Bronchial epithelial cell (primary cell): ENCODE results near the gene ADAMTSL3. TPM values are rescaled to one million over a fixed set of nuclear protein-coding genes. Genes with fewer than 3 reads are reported as not detected.

ENCODE experiments used
- DNase-seq: peaks from one replicate; pipeline ENCODE4 v3.0.0-alpha.2; 2010; ENCODE audit warnings: low read depth
- FAIRE-seq: peaks from 2 replicates; lab custom pipeline; 2011; peaks lifted over from hg19 to GRCh38; lab: Jason Lieb, UNC
- H3K27me3 ChIP-seq: 2 replicates; pipeline ENCODE4 v1.5.1; 2011; ENCODE audit warnings: low read length; ENCODE audit not compliant: control insufficient read depth, insufficient read depth
- H3K36me3 ChIP-seq: 2 replicates; pipeline ENCODE4 v1.5.1; 2011; ENCODE audit warnings: low read length; ENCODE audit not compliant: control insufficient read depth, insufficient read depth
- H3K4me3 ChIP-seq: 2 replicates; pipeline ENCODE4 v1.5.1; 2011; ENCODE audit warnings: mild to moderate bottlenecking, low read depth, low read length, control low read depth
- total RNA-seq: library from RNA; depleted of rRNA; stranded (reverse); fragments of >200 nt; gene quantifications from 2 replicates; pipeline ENCODE4 v1.2.1, GENCODE V29; 2014
- TF ChIP-seq, protein P1 (sequence below): IDR thresholded peaks from 2 replicates; pipeline ENCODE4 v1.5.1; 2011; ENCODE audit warnings: mild to moderate bottlenecking, moderate library complexity, low read length, control low read depth, inconsistent platforms; ENCODE audit not compliant: insufficient read depth, severe bottlenecking

ADAMTSL3 gene
- total RNA-seq, 1 donor from 2014 or later, result 0.79 TPM

DNA sequence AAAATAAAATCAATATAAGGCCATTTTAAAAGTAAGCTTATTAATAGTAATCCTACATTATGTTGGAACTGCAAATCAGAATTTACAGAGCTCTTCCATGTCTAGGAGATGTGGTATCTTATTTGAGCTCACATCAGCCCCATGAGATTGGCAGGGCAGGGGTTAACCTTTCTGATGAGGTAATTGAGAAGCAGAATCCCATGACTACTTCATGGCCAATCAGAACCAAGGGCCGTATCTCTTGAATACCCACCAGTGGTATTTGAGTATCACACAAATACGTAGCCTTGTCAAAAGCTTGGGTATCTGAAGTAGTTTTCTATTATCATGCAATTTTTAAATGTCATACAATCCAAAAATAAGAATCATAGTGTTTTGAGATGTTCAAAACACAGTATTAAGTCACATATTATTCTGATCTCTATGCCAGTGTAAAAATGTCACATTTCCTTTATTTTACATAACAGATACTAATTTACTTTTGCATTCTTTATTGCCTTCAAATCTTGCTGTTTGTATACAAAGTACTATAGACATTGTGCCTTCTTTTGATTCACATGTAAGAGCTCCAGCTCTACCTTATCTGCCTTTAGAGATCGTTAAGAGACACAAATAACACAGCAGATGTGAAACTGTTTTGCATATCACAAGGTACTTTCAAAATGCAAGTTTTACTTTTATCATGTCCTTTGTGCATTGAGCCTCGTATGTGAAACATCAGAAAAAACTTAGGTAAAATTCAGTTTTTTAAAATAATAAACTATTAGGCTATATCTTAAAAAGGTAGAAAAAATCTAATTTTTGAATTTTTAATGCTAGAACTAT is 329.9 kb downstream of the ADAMTSL3 start:
- FAIRE-seq, result no peak
- Histone ChIP-seq H3K4me3 (no peak overlapping the region), H3K27me3 (no peaks in the 10 kb centered on the region), H3K36me3 (no peaks in the 10 kb centered on the region)
- DNase-seq, result no peak
- TF ChIP-seq, protein P1, sequence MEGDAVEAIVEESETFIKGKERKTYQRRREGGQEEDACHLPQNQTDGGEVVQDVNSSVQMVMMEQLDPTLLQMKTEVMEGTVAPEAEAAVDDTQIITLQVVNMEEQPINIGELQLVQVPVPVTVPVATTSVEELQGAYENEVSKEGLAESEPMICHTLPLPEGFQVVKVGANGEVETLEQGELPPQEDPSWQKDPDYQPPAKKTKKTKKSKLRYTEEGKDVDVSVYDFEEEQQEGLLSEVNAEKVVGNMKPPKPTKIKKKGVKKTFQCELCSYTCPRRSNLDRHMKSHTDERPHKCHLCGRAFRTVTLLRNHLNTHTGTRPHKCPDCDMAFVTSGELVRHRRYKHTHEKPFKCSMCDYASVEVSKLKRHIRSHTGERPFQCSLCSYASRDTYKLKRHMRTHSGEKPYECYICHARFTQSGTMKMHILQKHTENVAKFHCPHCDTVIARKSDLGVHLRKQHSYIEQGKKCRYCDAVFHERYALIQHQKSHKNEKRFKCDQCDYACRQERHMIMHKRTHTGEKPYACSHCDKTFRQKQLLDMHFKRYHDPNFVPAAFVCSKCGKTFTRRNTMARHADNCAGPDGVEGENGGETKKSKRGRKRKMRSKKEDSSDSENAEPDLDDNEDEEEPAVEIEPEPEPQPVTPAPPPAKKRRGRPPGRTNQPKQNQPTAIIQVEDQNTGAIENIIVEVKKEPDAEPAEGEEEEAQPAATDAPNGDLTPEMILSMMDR, result no peak

DNA sequence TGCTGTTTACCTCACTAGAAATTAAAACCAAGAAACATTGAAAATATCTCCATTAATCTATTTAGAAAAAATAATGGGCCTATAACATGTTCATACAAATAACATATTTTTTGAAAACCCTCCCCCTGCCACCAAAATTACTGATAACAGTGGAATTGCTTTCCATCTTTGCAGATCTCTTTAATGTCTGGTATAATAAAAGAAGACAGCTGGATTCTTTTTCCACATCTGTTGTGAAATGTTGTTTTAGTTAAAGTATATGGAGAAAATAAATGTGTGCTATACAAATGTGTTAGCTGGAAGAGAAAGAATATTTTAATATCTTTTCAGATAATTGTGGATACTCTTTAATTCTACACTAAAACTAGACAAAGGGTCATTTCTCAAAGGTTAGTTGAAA is 330.7 kb downstream of the ADAMTSL3 start:
- no peaks in the 10 kb centered on the region for H3K36me3 ChIP-seq
- TF ChIP-seq, protein P1, result no peak
- FAIRE-seq, result no peak
- no peak overlapping the region for H3K4me3 ChIP-seq
- DNase-seq, result no peak
- H3K27me3 ChIP-seq, result no peaks in the 10 kb centered on the region

DNA sequence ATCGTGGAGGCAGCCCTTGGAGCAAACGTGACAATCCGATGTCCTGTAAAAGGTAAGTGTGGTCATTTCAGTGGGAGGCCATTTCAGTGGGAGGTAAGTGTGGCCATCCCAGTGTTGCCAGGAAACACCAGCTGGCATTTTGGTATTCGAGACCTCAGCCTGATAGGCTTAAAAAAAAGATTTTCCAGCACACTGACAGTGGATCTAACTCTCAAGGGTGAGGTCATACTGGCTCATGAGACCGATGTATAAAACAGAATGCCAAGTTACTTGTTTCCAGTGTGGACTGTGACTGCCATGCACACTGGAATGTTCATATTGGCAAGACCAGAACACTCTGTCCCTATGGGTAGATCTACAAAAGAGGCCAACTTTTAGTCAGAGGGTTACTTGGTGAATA is 337.2 kb downstream of the ADAMTSL3 start:
- TF ChIP-seq, protein P1, result no peak
- no peak for FAIRE-seq

DNA sequence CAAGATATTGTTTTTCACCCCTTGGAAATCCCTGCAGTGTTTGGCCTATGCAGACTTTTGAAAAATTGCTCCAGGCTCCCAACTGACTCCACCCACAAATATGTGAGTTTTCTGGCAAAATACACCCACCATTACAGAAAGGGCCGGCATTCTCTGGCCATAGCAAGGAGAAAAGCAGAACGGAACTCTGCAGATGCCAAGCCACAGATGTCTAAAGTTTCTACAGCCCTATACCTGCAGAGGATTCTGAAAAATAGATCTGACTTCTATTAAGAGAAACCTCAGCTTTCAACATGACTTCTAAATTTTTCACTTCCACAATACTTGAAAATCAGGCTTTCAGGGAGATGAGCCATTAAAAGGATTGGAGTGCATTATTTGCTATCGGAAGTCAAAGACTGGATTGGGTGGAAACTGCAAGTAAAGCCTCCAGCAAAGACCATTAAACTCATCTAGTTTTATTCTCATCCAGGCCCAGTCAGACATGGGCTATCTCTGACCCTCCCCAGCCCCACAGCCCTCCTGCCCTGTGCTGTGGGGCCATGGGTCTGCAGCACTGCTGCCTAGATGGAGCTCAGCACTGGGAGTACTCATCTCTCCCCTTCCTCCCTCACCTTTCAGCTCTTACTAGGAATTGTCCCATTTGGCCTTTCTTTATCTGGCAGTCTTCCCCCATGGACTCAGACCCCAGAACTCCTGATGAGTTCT is 338.6 kb downstream of the ADAMTSL3 start:
- Histone ChIP-seq H3K36me3 (no peaks in the 10 kb centered on the region), H3K4me3 (no peak overlapping the region), H3K27me3 (no peaks in the 10 kb centered on the region)
- TF ChIP-seq, protein P1, result no peak
- DNase-seq (no peak), FAIRE-seq (no peak)

More for the DNA sequence above, 337.2 kb downstream of the ADAMTSL3 start:
- DNase-seq, result no peak
- H3K27me3 ChIP-seq, result no peaks in the 10 kb centered on the region
- no peak overlapping the region for H3K4me3 ChIP-seq
- H3K36me3 ChIP-seq, result no peaks in the 10 kb centered on the region

DNA sequence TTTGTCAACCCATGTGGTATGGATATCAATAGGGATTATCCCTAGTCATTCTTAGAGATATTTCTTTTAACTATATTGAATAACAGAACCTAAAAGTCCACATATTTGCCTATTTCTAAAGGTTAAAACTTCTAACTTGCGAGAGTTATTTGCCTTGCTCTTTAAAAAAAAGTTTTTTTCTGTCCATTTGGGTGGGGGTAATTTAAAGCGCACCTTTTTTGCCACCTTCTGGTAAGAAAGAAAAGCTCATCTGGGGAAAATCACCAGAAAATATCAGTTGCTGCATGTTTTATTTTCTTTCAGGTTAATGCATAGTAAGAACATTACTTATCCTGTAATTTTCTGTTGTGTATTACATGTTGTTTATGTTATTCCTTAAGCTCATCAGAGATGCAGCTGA is 339.7 kb downstream of the ADAMTSL3 start:
- FAIRE-seq, result no peak
- H3K36me3 ChIP-seq, result no peaks in the 10 kb centered on the region

More for the DNA sequence above, 339.7 kb downstream of the ADAMTSL3 start:
- TF ChIP-seq, protein P1, result no peak
- no peak for DNase-seq
- no peaks in the 10 kb centered on the region for H3K27me3 ChIP-seq
- no peak overlapping the region for H3K4me3 ChIP-seq
